AG09309 (cell line): Measurements from ENCODE around the gene GPC3.

ENCODE experiments used
- DNase-seq: peaks from one replicate; pipeline ENCODE4 v3.0.0-alpha.2; 2010; ENCODE audit warnings: low read depth
- H3K4me3 ChIP-seq: 2 replicates; pipeline ENCODE4 v1.5.1; 2011; ENCODE audit warnings: mild to moderate bottlenecking, low read depth, low read length, moderate library complexity; ENCODE audit not compliant: control insufficient read depth
- TF ChIP-seq, protein P1 (sequence below): IDR thresholded peaks from 2 replicates; pipeline ENCODE4 v1.5.1; 2011; ENCODE audit warnings: mild to moderate bottlenecking, low read depth, low read length, inconsistent platforms; ENCODE audit not compliant: insufficient read depth, control insufficient read depth; ENCODE audit errors: missing control alignments

The GPC3 gene

GRCh38 chrX:133587818-133588217 lies 397.6 kb downstream of the GPC3 start:
- TF ChIP-seq, protein P1, sequence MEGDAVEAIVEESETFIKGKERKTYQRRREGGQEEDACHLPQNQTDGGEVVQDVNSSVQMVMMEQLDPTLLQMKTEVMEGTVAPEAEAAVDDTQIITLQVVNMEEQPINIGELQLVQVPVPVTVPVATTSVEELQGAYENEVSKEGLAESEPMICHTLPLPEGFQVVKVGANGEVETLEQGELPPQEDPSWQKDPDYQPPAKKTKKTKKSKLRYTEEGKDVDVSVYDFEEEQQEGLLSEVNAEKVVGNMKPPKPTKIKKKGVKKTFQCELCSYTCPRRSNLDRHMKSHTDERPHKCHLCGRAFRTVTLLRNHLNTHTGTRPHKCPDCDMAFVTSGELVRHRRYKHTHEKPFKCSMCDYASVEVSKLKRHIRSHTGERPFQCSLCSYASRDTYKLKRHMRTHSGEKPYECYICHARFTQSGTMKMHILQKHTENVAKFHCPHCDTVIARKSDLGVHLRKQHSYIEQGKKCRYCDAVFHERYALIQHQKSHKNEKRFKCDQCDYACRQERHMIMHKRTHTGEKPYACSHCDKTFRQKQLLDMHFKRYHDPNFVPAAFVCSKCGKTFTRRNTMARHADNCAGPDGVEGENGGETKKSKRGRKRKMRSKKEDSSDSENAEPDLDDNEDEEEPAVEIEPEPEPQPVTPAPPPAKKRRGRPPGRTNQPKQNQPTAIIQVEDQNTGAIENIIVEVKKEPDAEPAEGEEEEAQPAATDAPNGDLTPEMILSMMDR, result no peak
- H3K4me3 ChIP-seq, result no peak overlapping the region
- DNase-seq, result no peak

DNA sequence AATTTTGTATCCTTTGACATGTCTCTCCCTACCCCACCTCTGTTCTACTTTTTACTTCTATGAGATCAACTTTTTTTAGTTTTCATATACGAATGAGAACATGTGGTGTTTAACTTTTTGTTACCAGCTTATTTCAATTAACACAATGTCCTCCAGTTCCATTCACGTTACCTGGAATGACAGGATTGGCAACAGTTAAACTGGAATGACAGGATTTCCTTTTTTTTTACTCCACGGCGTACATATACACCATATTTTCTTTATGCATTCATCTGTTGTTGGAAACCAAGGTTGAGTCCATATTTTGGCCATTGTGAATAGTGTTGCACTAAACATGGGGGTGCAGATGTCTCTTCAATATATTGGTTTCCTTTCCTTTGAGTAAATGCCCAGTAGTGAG lies 398.3 kb downstream of the GPC3 start:
- TF ChIP-seq, protein P1, result no peak
- H3K4me3 ChIP-seq, result no peak overlapping the region
- no peak for DNase-seq

DNA sequence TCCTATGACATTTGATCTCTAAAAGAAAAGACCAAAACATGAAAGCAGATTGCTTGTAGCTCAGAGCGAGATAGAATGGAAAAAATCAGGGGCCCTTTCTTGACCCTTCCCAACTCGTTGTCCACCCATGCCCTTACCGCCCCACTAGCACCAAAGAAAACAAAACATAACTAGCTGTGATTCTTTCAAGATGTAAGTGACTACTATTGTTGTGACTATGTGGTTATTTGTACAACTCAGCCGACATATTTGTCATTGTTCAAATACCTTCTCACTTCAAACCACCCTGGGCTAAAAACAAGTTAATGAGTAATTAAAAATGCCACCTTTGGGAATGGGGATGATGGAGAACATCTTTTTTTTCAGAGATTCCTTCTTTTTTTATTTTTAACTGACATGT lies 399.0 kb downstream of the GPC3 start:
- TF ChIP-seq, protein P1, result no peak
- H3K4me3 ChIP-seq, result no peak overlapping the region
- no peak for DNase-seq

GRCh38 chrX:133583825-133584224 lies 401.6 kb downstream of the GPC3 start:
- DNase-seq, result no peak
- no peak overlapping the region for H3K4me3 ChIP-seq
- TF ChIP-seq, protein P1, result no peak

- TF ChIP-seq, protein P1, result no peak
- no peak overlapping the region for H3K4me3 ChIP-seq
- DNase-seq, result peak; percentile 24
These were observed 404.8 kb downstream of the GPC3 start for GRCh38 chrX:133580625-133581024.

- no peak for DNase-seq
- TF ChIP-seq, protein P1, result no peak
- no peak overlapping the region for H3K4me3 ChIP-seq
These were observed 405.8 kb downstream of the GPC3 start for GRCh38 chrX:133579631-133580030.

GRCh38 chrX:133576876-133577275 lies 408.5 kb downstream of the GPC3 start:
- no peak overlapping the region for H3K4me3 ChIP-seq
- TF ChIP-seq, protein P1, result no peak
- no peak for DNase-seq
